Measurements from ENCODE around the gene SRP72.

Gene SRP72

DNA sequence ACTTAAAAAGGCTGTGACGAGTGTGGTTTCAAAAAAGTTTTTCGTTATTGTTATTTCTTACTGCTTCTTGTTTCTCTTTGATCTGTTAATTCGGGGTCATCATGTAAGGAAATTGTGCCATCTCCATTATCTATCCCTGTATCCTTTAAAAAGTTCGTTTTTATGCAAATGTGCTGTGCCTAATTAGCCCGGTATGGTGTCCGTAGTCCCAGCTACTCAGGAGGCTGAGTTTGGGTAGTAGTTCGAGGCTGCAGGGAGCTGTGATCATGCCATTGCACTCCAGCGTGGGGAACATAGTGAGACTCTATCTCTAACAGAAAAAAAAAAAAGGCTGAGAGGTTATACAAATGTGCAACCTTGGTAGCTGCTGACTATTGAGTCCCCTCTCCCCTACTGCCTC lies 83.2 kb downstream of the SRP72 start:
- FAIRE-seq = no peak

GRCh38 chr4:56551516-56551915 lies 84.1 kb downstream of the SRP72 start:
- no peak for FAIRE-seq

GRCh38 chr4:56552273-56552672 lies 84.9 kb downstream of the SRP72 start:
- FAIRE-seq = no peak
